B cell (primary cell): Measurements from ENCODE around the gene SEPHS2. TPM values are rescaled to one million over a fixed set of nuclear protein-coding genes. Genes with fewer than 3 reads are reported as not detected.

Experiments
- ATAC-seq: fragments of 200-7000 bp; cut with Tn5 transposase; one replicate; pipeline ENCODE4 v1.10.0; 2021; ENCODE audit warnings: low read depth, mild to moderate bottlenecking, moderate number of reproducible peaks, moderate library complexity
- CTCF ChIA-PET: fragments of 350-600 bp; sonication (Branson Sonifier 250); formaldehyde crosslinking; loops from one replicate; lab custom pipeline; 2021; ENCODE audit warnings: antibody characterized with exemption, inconsistent platforms; lab: Charles Lee
- POLR2A ChIA-PET: fragments of 350-600 bp; sonication (Branson Sonifier 250); formaldehyde crosslinking; loops from one replicate; lab custom pipeline; 2021; ENCODE audit warnings: antibody characterized with exemption; lab: Charles Lee
- DNase-seq: peaks from one replicate; pipeline ENCODE4 v3.0.0; 2013
- H2AFZ ChIP-seq: 2 replicates; pipeline ENCODE4 v1.6.1; 2012; ENCODE audit warnings: mild to moderate bottlenecking, low read depth, low read length; ENCODE audit not compliant: insufficient read depth, poor library complexity, severe bottlenecking
- H3K27ac ChIP-seq, 2 donors: 1 replicate in 1 of 2; 2 replicates in 1 of 2; pipeline ENCODE4 v1.5.1; 2012 to 2013; ENCODE audit warnings: low read length in 2 of 2, mild to moderate bottlenecking in 2 of 2, moderate library complexity in 1 of 2
- H3K27me3 ChIP-seq, 4 experiments: fragments of 200-600 bp in 1 of 4; sonication (generic) in 1 of 4; replicated peaks in 1 of 4; 1 replicate in 2 of 4; 2 replicates in 2 of 4; pipeline versions ENCODE4 v1.6.1 to v1.7.0; 2013 to 2016; ENCODE audit warnings: low read length in 3 of 4, mild to moderate bottlenecking in 2 of 4, mixed read lengths in 1 of 4, moderate library complexity in 1 of 4; ENCODE audit not compliant: insufficient read depth in 4 of 4, control insufficient read depth in 3 of 4; ENCODE audit errors: control extremely low read depth in 1 of 4
- H3K36me3 ChIP-seq, 2 experiments: replicated peaks in 1 of 2; 1 replicate in 1 of 2; 2 replicates in 1 of 2; pipeline versions ENCODE4 v1.6.1 to v1.7.1; 2013; ENCODE audit warnings: low read length in 1 of 2; ENCODE audit not compliant: insufficient read depth in 2 of 2, control insufficient read depth in 1 of 2; ENCODE audit errors: control extremely low read depth in 1 of 2, extremely low read depth in 1 of 2
- H3K4me1 ChIP-seq, 2 donors: fragments of 200-600 bp in 1 of 2; sonication (generic) in 1 of 2; 1 replicate in 1 of 2; 2 replicates in 1 of 2; pipeline versions ENCODE4 v1.5.1 to v1.6.1; 2013 to 2017; ENCODE audit warnings: low read length in 2 of 2; ENCODE audit not compliant: control insufficient read depth in 2 of 2, insufficient read depth in 2 of 2
- H3K4me2 ChIP-seq: replicated peaks from 2 replicates; pipeline ENCODE3; 2012; ENCODE audit warnings: mild to moderate bottlenecking, low read depth, low read length; ENCODE audit not compliant: poor library complexity, severe bottlenecking
- H3K4me3 ChIP-seq, 5 experiments: fragments of 200-600 bp in 1 of 5; sonication (generic) in 1 of 5; 1 replicate in 3 of 5; 2 replicates in 2 of 5; pipeline versions ENCODE4 v1.5.1 to v1.7.0; 2011 to 2016; ENCODE audit warnings: low read length in 4 of 5, mild to moderate bottlenecking in 4 of 5, low read depth in 2 of 5, control low read depth in 1 of 5, moderate library complexity in 1 of 5; ENCODE audit not compliant: insufficient read depth in 1 of 5; ENCODE audit errors: control extremely low read depth in 1 of 5, extremely low read depth in 1 of 5
- H3K79me2 ChIP-seq: fragments of 200-600 bp; sonication (generic); one replicate; pipeline ENCODE4 v1.6.0; 2016; ENCODE audit warnings: low read length; ENCODE audit not compliant: control insufficient read depth, insufficient read depth
- H3K9ac ChIP-seq: fragments of 200-600 bp; sonication (generic); 2 replicates; pipeline ENCODE4 v1.6.1; 2017; ENCODE audit warnings: mild to moderate bottlenecking, low read length, moderate library complexity
- H3K9me3 ChIP-seq, 3 donors: one replicate each; pipeline versions ENCODE4 v1.6.1 to v1.7.1; 2013; ENCODE audit warnings: low read length in 2 of 3; ENCODE audit not compliant: control insufficient read depth in 2 of 3, insufficient read depth in 1 of 3; ENCODE audit errors: control extremely low read depth in 1 of 3
- H4K20me1 ChIP-seq: 2 replicates; pipeline ENCODE4 v1.6.0; 2012; ENCODE audit warnings: mild to moderate bottlenecking, low read length; ENCODE audit not compliant: insufficient read depth, control insufficient read depth, poor library complexity, severe bottlenecking
- H3K27ac Mint-ChIP-seq: one replicate; pipeline ENCODE4 v1.8.0; 2021; ENCODE audit warnings: mixed read lengths
- H3K27me3 Mint-ChIP-seq: one replicate; pipeline ENCODE4 v1.8.0; 2021; ENCODE audit warnings: mixed read lengths
- H3K4me1 Mint-ChIP-seq: one replicate; pipeline ENCODE4 v1.8.0; 2021; ENCODE audit warnings: mixed read lengths
- H3K4me3 Mint-ChIP-seq: one replicate; pipeline ENCODE4 v1.8.0; 2021; ENCODE audit warnings: mixed read lengths
- H3K9me3 Mint-ChIP-seq: one replicate; pipeline ENCODE4 v1.8.0; 2022; ENCODE audit warnings: mixed read lengths; ENCODE audit not compliant: insufficient read depth
- EZH2 ChIP-seq: IDR thresholded peaks from 2 replicates; pipeline ENCODE4 v1.6.1; 2012; ENCODE audit warnings: borderline replicate concordance, low read depth, mild to moderate bottlenecking, moderate library complexity, low read length; ENCODE audit not compliant: insufficient read depth, poor library complexity, severe bottlenecking
- WGBS: methylation state at CpG from one replicate; pipeline ENCODE4 v1.1.5; 2013; ENCODE audit warnings: missing lambda C conversion rate; ENCODE audit not compliant: insufficient coverage; 5-methylcytosine and 5-hydroxymethylcytosine counted together
- intact Hi-C: fragments of 100-400 bp; cut with micrococcal nuclease; formaldehyde crosslinking; loops from one replicate; pipeline ENCODE4 v1.10.0; 2022
- polyA plus RNA-seq: library from polyadenylated mRNA; depleted of rRNA; stranded (reverse); fragments of >200 nt; gene quantifications from 2 replicates; pipeline ENCODE4 v1.2.3, GENCODE V29; 2012
- total RNA-seq, 2 donors: library from RNA; stranded (reverse); fragments of 120-200 nt in 1 of 2; gene quantifications; 1 replicate in 1 of 2; 2 replicates in 1 of 2; pipeline versions ENCODE4 v1.2.3 to v1.2.4, GENCODE V29; 2013 to 2022
- TF ChIP-seq, protein P1 (sequence below): fragments of 200-600 bp; IDR thresholded peaks from one replicate; pipeline ENCODE4 v1.8.0; 2022; ENCODE audit warnings: antibody characterized with exemption, mild to moderate bottlenecking

SEPHS2 gene
- total and polyA plus RNA-seq, 2 donors (not counting 1 experiment from before 2014, with no cell fraction given): 13.8 to 63.2 TPM

GRCh38 chr16:30472328-30472942, 26.8 kb upstream of the SEPHS2 start, which contains the start of gene ITGAL:
ITGAL (plus strand) TSS chr16:30472742; CDS start chr16:30472838, 96 bp downstream.
- Histone ChIP-seq H3K36me3 (peaks cover 0 to 18% of the 10 kb centered on the region in 2 experiments), H3K4me3 (peak within 1 kb of the TSS; percentile 39 to 76 (median 59)), H4K20me1 (no peaks in the 10 kb centered on the region), H3K79me2 (peaks cover 22% of the 10 kb centered on the region), H3K4me2 (peak within 1 kb of the TSS; percentile 94), H3K27ac (peak within 1 kb of the TSS; percentile 70 to 82), H3K9me3 (no peaks in the 10 kb centered on the region), H3K4me1 (peaks cover 42 to 48% of the 10 kb centered on the region in 2 donors), H2AFZ (peak within 1 kb of the TSS; percentile 71), H3K27me3 (no peaks in the 10 kb centered on the region), H3K9ac (peak within 1 kb of the TSS; percentile 77)
- Mint-ChIP-seq H3K4me3 (peak within 1 kb of the TSS; percentile 83), H3K9me3 (no peaks in the 10 kb centered on the region), H3K4me1 (peaks cover 47% of the 10 kb centered on the region), H3K27ac (peak within 1 kb of the TSS; percentile 91), H3K27me3 (no peaks in the 10 kb centered on the region)
- intact Hi-C loops: loop anchor here (2.0 to 5.0 kb wide), 4 partner anchors 28 to 95 kb away; partner anchors contain the start of genes DCTPP1, SEPHS2 and ZNF768
- DNase-seq (peak; percentile 83), ATAC-seq (peak; percentile 69)
- TF ChIP-seq EZH2: no peak
- TF ChIP-seq, protein P1, sequence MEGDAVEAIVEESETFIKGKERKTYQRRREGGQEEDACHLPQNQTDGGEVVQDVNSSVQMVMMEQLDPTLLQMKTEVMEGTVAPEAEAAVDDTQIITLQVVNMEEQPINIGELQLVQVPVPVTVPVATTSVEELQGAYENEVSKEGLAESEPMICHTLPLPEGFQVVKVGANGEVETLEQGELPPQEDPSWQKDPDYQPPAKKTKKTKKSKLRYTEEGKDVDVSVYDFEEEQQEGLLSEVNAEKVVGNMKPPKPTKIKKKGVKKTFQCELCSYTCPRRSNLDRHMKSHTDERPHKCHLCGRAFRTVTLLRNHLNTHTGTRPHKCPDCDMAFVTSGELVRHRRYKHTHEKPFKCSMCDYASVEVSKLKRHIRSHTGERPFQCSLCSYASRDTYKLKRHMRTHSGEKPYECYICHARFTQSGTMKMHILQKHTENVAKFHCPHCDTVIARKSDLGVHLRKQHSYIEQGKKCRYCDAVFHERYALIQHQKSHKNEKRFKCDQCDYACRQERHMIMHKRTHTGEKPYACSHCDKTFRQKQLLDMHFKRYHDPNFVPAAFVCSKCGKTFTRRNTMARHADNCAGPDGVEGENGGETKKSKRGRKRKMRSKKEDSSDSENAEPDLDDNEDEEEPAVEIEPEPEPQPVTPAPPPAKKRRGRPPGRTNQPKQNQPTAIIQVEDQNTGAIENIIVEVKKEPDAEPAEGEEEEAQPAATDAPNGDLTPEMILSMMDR: no peak
- POLR2A ChIA-PET: interaction anchor here (0.6 to 5.7 kb wide), 13 partner anchors 11 to 188 kb away, joined by 3 to 74 read pairs (median 5); partner anchors contain the start of genes DCTPP1, PRR14 and SEPHS2
- 5% methylated on average over 5 of the region's 8 CpGs for WGBS
- CTCF ChIA-PET: interaction anchor here (0.9 to 6.5 kb wide), 9 partner anchors 8 to 156 kb away, joined by 3 to 77 read pairs (median 3); partner anchors contain the start of genes DCTPP1 and SEPHS2

DNA sequence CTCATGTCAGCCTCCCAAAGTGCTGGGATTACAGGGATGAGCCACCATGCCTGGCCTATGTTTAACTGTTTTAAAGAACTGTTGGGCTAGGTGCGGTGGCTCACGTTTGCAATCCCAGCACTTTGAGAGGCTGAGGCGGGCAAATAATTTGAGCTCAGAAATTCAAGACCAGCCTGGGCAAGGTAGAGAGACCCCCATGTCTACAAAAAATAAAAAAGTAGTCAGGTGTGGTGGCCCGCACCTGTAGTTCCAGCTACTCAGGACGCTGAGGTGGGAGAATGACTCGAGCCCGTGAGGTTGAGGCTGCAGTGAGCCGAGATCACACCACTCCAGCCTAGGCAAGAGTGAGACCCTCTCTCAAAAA, 24.9 kb upstream of the SEPHS2 start:
- DNase-seq (no peak), ATAC-seq (no peak)
- Histone ChIP-seq H3K27me3 (no peaks in the 10 kb centered on the region), H3K79me2 (peaks cover 22% of the 10 kb centered on the region), H3K9me3 (no peaks in the 10 kb centered on the region), H2AFZ (peak overlapping the region; percentile 38), H3K4me2 (peak overlapping the region; percentile 94), H3K4me3 (no peak overlapping the region), H3K36me3 (peaks cover 0 to 10% of the 10 kb centered on the region in 2 experiments), H3K9ac (no peak overlapping the region), H3K27ac (peak overlapping the region; percentile 70 to 82), H4K20me1 (no peaks in the 10 kb centered on the region), H3K4me1 (peaks cover 42 to 48% of the 10 kb centered on the region in 2 donors)
- Mint-ChIP-seq H3K4me3 (no peak overlapping the region), H3K4me1 (peaks cover 41% of the 10 kb centered on the region), H3K27ac (peak overlapping the region; percentile 85), H3K27me3 (no peaks in the 10 kb centered on the region), H3K9me3 (no peaks in the 10 kb centered on the region)
- intact Hi-C loops: loop anchor here (5.0 kb wide), 2 partner anchors 38 to 93 kb away; partner anchors contain the start of gene DCTPP1
- no peak for TF ChIP-seq EZH2
- TF ChIP-seq, protein P1: no peak
- POLR2A ChIA-PET: interaction anchor here (0.6 to 5.7 kb wide), 4 partner anchors 9 to 65 kb away, joined by 3 to 74 read pairs (median 5); partner anchors contain the start of gene ZNF747
- WGBS: 78% methylated on average over 3 of the region's 8 CpGs
- CTCF ChIA-PET: interaction anchor here (0.7 to 6.5 kb wide), 5 partner anchors 9 to 125 kb away, joined by 3 to 77 read pairs (median 4); partner anchors contain the start of genes DCTPP1 and SEPHS2
